HepG2 (cell line): ENCODE results near the gene OR6V1. TPM values are rescaled to one million over a fixed set of nuclear protein-coding genes. Genes with fewer than 3 reads are reported as not detected.

Source experiments
- ATAC-seq: fragments of 200-7000 bp; cut with Tn5 transposase; 3 replicates; pipeline ENCODE4 v1.9.1; 2020; ENCODE audit warnings: mild to moderate bottlenecking, moderate library complexity
- BruUV-seq: library from RNA; stranded (reverse); fragments of 400-500 nt; replicated peaks from 2 replicates; lab custom pipeline; 2021; lab: Mats Ljungman, UMichigan
- CTCF ChIA-PET: fragments of 300-600 bp; formaldehyde crosslinking; extraction: SDS; loops from one replicate; lab custom pipeline; 2021; ENCODE audit warnings: low total read pairs, inconsistent platforms, low intra/inter-chr PET ratio; lab: Yijun Ruan, JAX
- POLR2A ChIA-PET: fragments of 350-600 bp; sonication (Branson Sonifier 250); formaldehyde crosslinking; loops from one replicate; lab custom pipeline; 2020; ENCODE audit warnings: antibody characterized with exemption, inconsistent platforms; lab: Yijun Ruan, JAX
- DNase-seq: peaks from one replicate; pipeline ENCODE4 v3.0.0-alpha.2; 2015; ENCODE audit warnings: low spot score
- FAIRE-seq: peaks from 3 replicates; lab custom pipeline; 2011; peaks lifted over from hg19 to GRCh38; lab: Jason Lieb, UNC
- H2AFZ ChIP-seq: one replicate; pipeline ENCODE4 v1.6.1; 2011; ENCODE audit warnings: low read length, inconsistent platforms
- H3K27ac ChIP-seq: fragments of 300-600 bp; 3 replicates; pipeline ENCODE4 v1.8.0; 2011; ENCODE audit warnings: mixed run types, mild to moderate bottlenecking, mixed read lengths, low read length, inconsistent platforms; ENCODE audit not compliant: insufficient read depth; ENCODE audit errors: extremely low read length
- H3K27me3 ChIP-seq, 2 experiments: fragments of 200-600 bp in 1 of 2; 2 replicates in 1 of 2; 3 replicates in 1 of 2; pipeline versions ENCODE4 v1.6.0 to v1.8.0; 2011; ENCODE audit warnings: low read length in 2 of 2, mild to moderate bottlenecking in 2 of 2, moderate library complexity in 2 of 2, inconsistent platforms in 1 of 2; ENCODE audit not compliant: insufficient read depth in 2 of 2, control insufficient read depth in 1 of 2
- H3K36me3 ChIP-seq, 2 experiments: fragments of 200-600 bp in 1 of 2; replicated peaks in 1 of 2; 2 replicates in 1 of 2; 3 replicates in 1 of 2; pipeline versions ENCODE4 v1.5.1 to v1.8.0; 2011; ENCODE audit warnings: low read length in 2 of 2, inconsistent platforms in 1 of 2; ENCODE audit not compliant: insufficient read depth in 2 of 2, control insufficient read depth in 1 of 2
- H3K4me1 ChIP-seq: 2 replicates; pipeline ENCODE4 v1.5.1; 2012; ENCODE audit warnings: low read length, inconsistent platforms; ENCODE audit not compliant: insufficient read depth
- H3K4me2 ChIP-seq: 2 replicates; pipeline ENCODE4 v1.6.0; 2011; ENCODE audit warnings: low read depth, low read length, inconsistent platforms
- H3K4me3 ChIP-seq, 3 experiments: fragments of 200-600 bp in 1 of 3; sonication (generic), shearing (Covaris generic) in 1 of 3; replicated peaks in 1 of 3; 2 replicates each; pipeline ENCODE4 v1.5.1; 2011 to 2016; ENCODE audit warnings: low read length in 3 of 3, inconsistent platforms in 2 of 3, low read depth in 2 of 3, mild to moderate bottlenecking in 2 of 3, control low read depth in 1 of 3, mixed read lengths in 1 of 3; ENCODE audit not compliant: insufficient read depth in 1 of 3
- H3K79me2 ChIP-seq: one replicate; pipeline ENCODE4 v1.6.1; 2011; ENCODE audit warnings: low read length, inconsistent platforms; ENCODE audit not compliant: insufficient read depth
- H3K9ac ChIP-seq: 2 replicates; pipeline ENCODE4 v1.6.0; 2011; ENCODE audit warnings: mild to moderate bottlenecking, low read depth, low read length, inconsistent platforms; ENCODE audit not compliant: insufficient read depth
- H3K9me3 ChIP-seq: 2 replicates; pipeline ENCODE4 v1.5.1; 2012; ENCODE audit warnings: mild to moderate bottlenecking, low read length
- H4K20me1 ChIP-seq: 2 replicates; pipeline ENCODE4 v1.6.0; 2011; ENCODE audit warnings: inconsistent platforms, mild to moderate bottlenecking, low read length, moderate library complexity; ENCODE audit not compliant: insufficient read depth
- ATAD3A ChIP-seq: sonication (generic); formaldehyde crosslinking; IDR thresholded peaks from 2 replicates; pipeline ENCODE4 v1.4.0; 2020; ENCODE audit warnings: missing genetic modification reagents
- FOXA1 ChIP-seq, 2 experiments: fragments of 450-650 bp in 1 of 2; sonication (generic) in 1 of 2; formaldehyde crosslinking in 1 of 2; IDR thresholded peaks; 2 replicates each; pipeline versions ENCODE4 v1.4.0 to v1.6.1; 2016 to 2020; ENCODE audit warnings: missing genetic modification reagents in 1 of 2
- HNRNPLL ChIP-seq: fragments of 200-400 bp; formaldehyde crosslinking; IDR thresholded peaks from 2 replicates; pipeline ENCODE4 v1.6.1; 2017; ENCODE audit warnings: mild to moderate bottlenecking, low read depth, low read length; ENCODE audit not compliant: poor library complexity, severe bottlenecking
- SATB2 ChIP-seq: sonication (generic); formaldehyde crosslinking; IDR thresholded peaks from 2 replicates; pipeline ENCODE4 v1.5.0; 2020; ENCODE audit warnings: missing genetic modification reagents
- ZFP91 ChIP-seq: sonication (generic); formaldehyde crosslinking; IDR thresholded peaks from 2 replicates; pipeline ENCODE4 v1.9.0; 2022; ENCODE audit warnings: missing genetic modification reagents, mild to moderate bottlenecking, borderline replicate concordance
- ZKSCAN1 ChIP-seq: fragments of 150-350 bp; IDR thresholded peaks from 2 replicates; pipeline ENCODE4 v1.6.1; 2014; ENCODE audit warnings: low read length
- ZNF609 ChIP-seq: sonication (generic); formaldehyde crosslinking; IDR thresholded peaks from 2 replicates; pipeline ENCODE4 v1.4.0; 2020; ENCODE audit warnings: mild to moderate bottlenecking, missing genetic modification reagents, borderline replicate concordance
- WGBS: methylation state at CpG from one replicate; pipeline ENCODE4 v1.1.6; 2017; ENCODE audit warnings: low lambda C conversion rate; 5-methylcytosine and 5-hydroxymethylcytosine counted together
- in situ Hi-C: cut with HindIII; loops from 2 replicates; pipeline ENCODE4 v1.10.0; 2017; ENCODE audit warnings: low pct_unique_long_range_greater_than_20kb; ENCODE audit not compliant: extremely low pct_ligation_motif_present
- intact Hi-C: fragments of 100-400 bp; cut with micrococcal nuclease; formaldehyde crosslinking; loops from one replicate; pipeline ENCODE4 v1.10.0; 2022; ENCODE audit not compliant: unreplicated experiment
- polyA plus RNA-seq, 8 experiments: library from polyadenylated mRNA; depleted of rRNA in 3 of 8; stranded (reverse) in 7 of 8; unstranded in 1 of 8; fragments of >200 nt; fragmentation: Illumina TruSeq in 4 of 8; extraction: Trizol in 4 of 8; gene quantifications; 2 replicates each; pipeline versions ENCODE4 v1.2.1 to v1.2.3, GENCODE V29; 2011 to 2016; ENCODE audit warnings: low read depth in 4 of 8, missing spikeins in 1 of 8, mixed read lengths in 1 of 8; ENCODE audit not compliant: insufficient read depth in 1 of 8
- total RNA-seq, 5 experiments: library from RNA; depleted of rRNA; stranded (reverse); fragments of >200 nt; fragmentation: Illumina TruSeq; extraction: Trizol; gene quantifications; 2 replicates each; pipeline ENCODE4 v1.2.3, GENCODE V29; 2016; ENCODE audit warnings: low read depth in 1 of 5

The OR6V1 gene
- total and polyA plus RNA-seq, 2 of the 13 experiments (the other 11 are each of a cell fraction or from before 2014, with no cell fraction given), result not detected

- DNase-seq (no peak), ATAC-seq (no peak), FAIRE-seq (no peak)
- in situ Hi-C loops, result no loop called here
- Histone ChIP-seq H3K9me3 (no peaks in the 10 kb centered on the region), H3K9ac (no peak overlapping the region), H3K79me2 (no peaks in the 10 kb centered on the region), H3K4me1 (peaks cover 18% of the 10 kb centered on the region), H3K4me2 (no peak overlapping the region), H3K27ac (no peak overlapping the region), H4K20me1 (no peaks in the 10 kb centered on the region), H3K36me3 (no peaks in the 10 kb centered on the region), H3K4me3 (no peak overlapping the region), H3K27me3 (no peaks in the 10 kb centered on the region; a peak in 3 of 5 replicates), H2AFZ (no peak overlapping the region)
- TF ChIP-seq ZKSCAN1, result no peak
- no peak for TF ChIP-seq ATAD3A (CRISPR knock-in tag)
- TF ChIP-seq SATB2 (CRISPR knock-in tag), result no peak
- no peak for TF ChIP-seq ZFP91 (CRISPR knock-in tag)
- no peak for TF ChIP-seq ZNF609
- TF ChIP-seq FOXA1 (IDR thresholded peaks at IDR 0.05), result no peak
- TF ChIP-seq FOXA1 (CRISPR knock-in tag; IDR thresholded peaks at IDR 0.05), result no peak
- TF ChIP-seq HNRNPLL, result no peak
- intact Hi-C loops, result no loop called here
- CTCF ChIA-PET, result no interaction called here
- 27% methylated on average over 3 of the region's 5 CpGs for WGBS
- POLR2A ChIA-PET, result no interaction called here
- BruUV-seq, result no TSS peak
Measured at GRCh38 chr7:143038635-143039034, 13.5 kb upstream of the OR6V1 start.
